RWPE2 (cell line): ENCODE measurements around the gene NUDT19.

Experiments
- ATAC-seq: fragments of 200-7000 bp; cut with Tn5 transposase; 3 replicates; pipeline ENCODE4 v1.9.1; 2021; ENCODE audit warnings: low read depth
- DNase-seq: peaks from one replicate; pipeline ENCODE4 v3.0.0-alpha.2; 2020; ENCODE audit warnings: low spot score
- H3K27ac ChIP-seq: fragments of 450-650 bp; 2 replicates; pipeline ENCODE4 v1.5.1; 2017; ENCODE audit warnings: mild to moderate bottlenecking; ENCODE audit not compliant: poor library complexity, severe bottlenecking
- H3K27me3 ChIP-seq: fragments of 250-450 bp; sonication (Bioruptor Pico); 2 replicates; pipeline ENCODE4 v1.5.1; 2021; ENCODE audit warnings: mild to moderate bottlenecking, moderate library complexity; ENCODE audit not compliant: insufficient read depth, poor library complexity, severe bottlenecking
- H3K36me3 ChIP-seq: fragments of 250-450 bp; sonication (Bioruptor Pico); 2 replicates; pipeline ENCODE4 v1.5.1; 2020; ENCODE audit warnings: low read depth, mild to moderate bottlenecking, moderate library complexity
- H3K4me1 ChIP-seq: fragments of 250-450 bp; sonication (Bioruptor Pico); 2 replicates; pipeline ENCODE4 v1.5.1; 2021; ENCODE audit warnings: mild to moderate bottlenecking, moderate library complexity; ENCODE audit not compliant: insufficient read depth, poor library complexity, severe bottlenecking
- H3K4me3 ChIP-seq: fragments of 250-450 bp; sonication (Bioruptor Pico); 2 replicates; pipeline ENCODE4 v1.5.1; 2021; ENCODE audit warnings: mild to moderate bottlenecking, moderate library complexity; ENCODE audit not compliant: severe bottlenecking
- H3K9me3 ChIP-seq: fragments of 250-450 bp; sonication (Bioruptor Pico); 2 replicates; pipeline ENCODE4 v1.5.1; 2021; ENCODE audit warnings: mild to moderate bottlenecking, moderate library complexity; ENCODE audit not compliant: severe bottlenecking
- TF ChIP-seq, protein P1 (sequence below): fragments of 450-650 bp; IDR thresholded peaks from one replicate; pipeline ENCODE4 v1.5.1; 2017; ENCODE audit warnings: mild to moderate bottlenecking, moderate library complexity; ENCODE audit not compliant: poor library complexity, severe bottlenecking

The NUDT19 gene

DNA sequence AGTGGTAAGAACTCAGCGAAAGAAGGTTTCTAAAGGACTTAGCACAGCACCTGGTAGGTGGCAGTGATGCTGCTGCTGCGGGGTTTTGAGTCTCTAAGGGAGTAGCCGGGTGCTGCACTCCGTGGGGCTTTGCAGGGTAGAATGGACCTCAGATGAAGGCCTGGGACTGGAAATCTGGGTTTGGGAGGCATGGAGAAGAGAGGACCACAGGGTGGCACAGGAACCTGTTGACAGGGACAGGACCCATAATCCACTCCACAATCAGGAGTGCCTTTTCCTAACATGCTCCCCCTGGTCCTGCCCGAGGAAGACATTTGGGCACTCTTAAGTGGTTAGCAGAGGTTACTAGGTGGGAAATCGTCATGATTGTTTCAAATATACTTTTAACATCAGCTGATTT is 57.7 kb downstream of the NUDT19 start:
- TF ChIP-seq, protein P1, sequence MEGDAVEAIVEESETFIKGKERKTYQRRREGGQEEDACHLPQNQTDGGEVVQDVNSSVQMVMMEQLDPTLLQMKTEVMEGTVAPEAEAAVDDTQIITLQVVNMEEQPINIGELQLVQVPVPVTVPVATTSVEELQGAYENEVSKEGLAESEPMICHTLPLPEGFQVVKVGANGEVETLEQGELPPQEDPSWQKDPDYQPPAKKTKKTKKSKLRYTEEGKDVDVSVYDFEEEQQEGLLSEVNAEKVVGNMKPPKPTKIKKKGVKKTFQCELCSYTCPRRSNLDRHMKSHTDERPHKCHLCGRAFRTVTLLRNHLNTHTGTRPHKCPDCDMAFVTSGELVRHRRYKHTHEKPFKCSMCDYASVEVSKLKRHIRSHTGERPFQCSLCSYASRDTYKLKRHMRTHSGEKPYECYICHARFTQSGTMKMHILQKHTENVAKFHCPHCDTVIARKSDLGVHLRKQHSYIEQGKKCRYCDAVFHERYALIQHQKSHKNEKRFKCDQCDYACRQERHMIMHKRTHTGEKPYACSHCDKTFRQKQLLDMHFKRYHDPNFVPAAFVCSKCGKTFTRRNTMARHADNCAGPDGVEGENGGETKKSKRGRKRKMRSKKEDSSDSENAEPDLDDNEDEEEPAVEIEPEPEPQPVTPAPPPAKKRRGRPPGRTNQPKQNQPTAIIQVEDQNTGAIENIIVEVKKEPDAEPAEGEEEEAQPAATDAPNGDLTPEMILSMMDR: no peak
- ATAC-seq (no peak), DNase-seq (no peak)
- no peak overlapping the region for H3K4me3 ChIP-seq
- no peaks in the 10 kb centered on the region for H3K4me1 ChIP-seq
- H3K27me3 ChIP-seq: no peaks in the 10 kb centered on the region
- no peaks in the 10 kb centered on the region for H3K36me3 ChIP-seq
- H3K9me3 ChIP-seq: no peaks in the 10 kb centered on the region
- H3K27ac ChIP-seq: no peak overlapping the region

DNA sequence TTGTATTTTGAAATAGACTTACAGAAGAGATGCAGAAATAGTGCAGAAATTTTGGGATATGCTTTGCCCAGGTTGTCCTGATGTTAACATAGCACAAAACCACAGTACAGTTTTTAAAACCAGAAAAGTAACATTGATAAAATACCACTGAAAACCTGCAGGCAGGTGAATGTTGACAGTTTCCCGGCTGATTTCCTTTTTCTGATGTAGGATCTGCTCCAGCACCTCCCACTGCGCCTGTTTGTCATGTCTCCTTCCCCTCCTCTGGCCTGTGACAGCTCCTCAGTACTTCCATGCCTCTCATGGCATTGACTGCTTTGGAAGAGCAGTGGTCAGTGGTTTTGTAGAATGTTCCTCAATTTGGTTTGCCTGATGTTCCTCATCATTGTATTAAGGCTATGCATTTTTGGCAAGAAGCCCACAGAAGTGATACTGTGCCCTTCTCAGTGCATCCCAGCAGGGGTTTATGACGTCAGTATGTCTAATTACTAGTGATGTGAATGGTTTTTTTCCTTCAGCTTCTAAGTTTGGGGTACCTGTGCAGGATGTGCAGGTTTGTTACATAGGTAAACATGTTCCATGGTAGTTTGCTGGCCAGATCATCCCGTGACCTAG is 58.9 kb downstream of the NUDT19 start:
- H3K27ac ChIP-seq: no peak overlapping the region
- H3K4me1 ChIP-seq: no peaks in the 10 kb centered on the region
- no peak overlapping the region for H3K4me3 ChIP-seq
- H3K27me3 ChIP-seq: no peaks in the 10 kb centered on the region
- H3K9me3 ChIP-seq: no peaks in the 10 kb centered on the region
- no peak for DNase-seq
- no peak for ATAC-seq
- TF ChIP-seq, protein P1: no peak
- H3K36me3 ChIP-seq: no peaks in the 10 kb centered on the region

DNA sequence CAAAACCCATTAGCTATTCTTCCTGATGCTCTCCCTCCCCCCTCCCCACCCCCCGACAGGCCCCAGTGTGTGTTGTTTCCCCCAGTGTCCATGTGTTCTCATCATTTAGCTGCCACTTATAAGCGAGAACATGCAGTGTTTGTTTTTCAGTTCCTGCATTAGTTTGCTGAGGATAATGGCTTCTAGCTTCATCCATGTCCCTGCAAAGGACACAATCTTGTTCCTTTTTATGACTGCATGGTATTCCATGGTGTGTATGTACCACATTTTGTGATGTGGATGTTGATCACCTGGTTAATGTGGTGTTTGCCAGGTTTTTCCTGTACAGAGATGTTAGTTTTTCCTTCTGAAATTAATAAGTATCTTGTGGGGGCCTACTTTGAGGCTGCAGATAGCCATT is 59.4 kb downstream of the NUDT19 start:
- DNase-seq (no peak), ATAC-seq (no peak)
- Histone ChIP-seq H3K36me3 (no peaks in the 10 kb centered on the region), H3K9me3 (no peaks in the 10 kb centered on the region), H3K4me3 (no peak overlapping the region), H3K27ac (no peak overlapping the region), H3K4me1 (no peaks in the 10 kb centered on the region), H3K27me3 (no peaks in the 10 kb centered on the region)
- TF ChIP-seq, protein P1: no peak

DNA sequence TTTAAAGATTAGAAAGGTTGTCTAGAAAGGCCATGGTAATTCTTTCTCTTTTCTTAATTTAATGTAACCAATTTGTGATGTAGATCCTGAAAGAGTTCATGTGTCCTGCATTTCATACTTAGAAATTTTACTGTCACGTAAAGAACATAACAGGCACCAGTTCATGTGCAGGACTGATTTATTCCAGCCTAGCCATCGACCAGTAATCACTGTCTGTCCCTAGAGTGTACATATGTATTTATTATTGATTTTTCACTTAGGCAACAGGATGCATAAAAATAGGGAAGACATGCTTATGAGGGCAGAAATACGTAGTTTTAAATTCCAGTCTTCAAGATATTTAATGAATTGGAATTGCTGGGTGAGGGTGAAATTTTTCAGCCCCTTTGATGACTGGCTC is 65.6 kb downstream of the NUDT19 start:
- ATAC-seq: no peak
- no peak for DNase-seq
- Histone ChIP-seq H3K27ac (no peak overlapping the region), H3K4me3 (no peak overlapping the region), H3K9me3 (no peaks in the 10 kb centered on the region), H3K27me3 (no peaks in the 10 kb centered on the region), H3K4me1 (no peaks in the 10 kb centered on the region), H3K36me3 (no peaks in the 10 kb centered on the region)
- TF ChIP-seq, protein P1: no peak
